Activated naive CD4-positive, alpha-beta T cell treated with anti-CD3 and anti-CD28 coated beads, Interleukin-2, amount 10 ng/mL, durations not matched to agents 7 days and 5 days (primary cell): ENCODE results near the gene BCLAF1.
A peak's percentile ranks its signal among the peaks of the same experiment; 100 is the strongest.

Experiments used
- CTCF ChIA-PET: fragments of 350-600 bp; sonication (Branson Sonifier 250); formaldehyde crosslinking; loops from one replicate; lab custom pipeline; 2021; ENCODE audit warnings: antibody characterized with exemption; lab: Charles Lee
- DNase-seq: peaks from one replicate; pipeline ENCODE4 v3.0.0-alpha.2; 2020
- H3K27ac Mint-ChIP-seq: one replicate; pipeline ENCODE4 v1.8.0; 2021; ENCODE audit warnings: mild to moderate bottlenecking, moderate library complexity, mixed read lengths
- H3K27me3 Mint-ChIP-seq: one replicate; pipeline ENCODE4 v1.8.0; 2021; ENCODE audit warnings: mild to moderate bottlenecking, mixed read lengths
- H3K36me3 Mint-ChIP-seq: one replicate; pipeline ENCODE4 v1.8.0; 2021; ENCODE audit warnings: mixed read lengths
- H3K4me1 Mint-ChIP-seq: one replicate; pipeline ENCODE4 v1.8.0; 2021; ENCODE audit warnings: mixed read lengths
- H3K4me3 Mint-ChIP-seq: one replicate; pipeline ENCODE4 v1.8.0; 2021; ENCODE audit warnings: mild to moderate bottlenecking, moderate library complexity, mixed read lengths
- H3K9me3 Mint-ChIP-seq: one replicate; pipeline ENCODE4 v1.8.0; 2021; ENCODE audit warnings: mixed read lengths

The BCLAF1 gene, protein sequence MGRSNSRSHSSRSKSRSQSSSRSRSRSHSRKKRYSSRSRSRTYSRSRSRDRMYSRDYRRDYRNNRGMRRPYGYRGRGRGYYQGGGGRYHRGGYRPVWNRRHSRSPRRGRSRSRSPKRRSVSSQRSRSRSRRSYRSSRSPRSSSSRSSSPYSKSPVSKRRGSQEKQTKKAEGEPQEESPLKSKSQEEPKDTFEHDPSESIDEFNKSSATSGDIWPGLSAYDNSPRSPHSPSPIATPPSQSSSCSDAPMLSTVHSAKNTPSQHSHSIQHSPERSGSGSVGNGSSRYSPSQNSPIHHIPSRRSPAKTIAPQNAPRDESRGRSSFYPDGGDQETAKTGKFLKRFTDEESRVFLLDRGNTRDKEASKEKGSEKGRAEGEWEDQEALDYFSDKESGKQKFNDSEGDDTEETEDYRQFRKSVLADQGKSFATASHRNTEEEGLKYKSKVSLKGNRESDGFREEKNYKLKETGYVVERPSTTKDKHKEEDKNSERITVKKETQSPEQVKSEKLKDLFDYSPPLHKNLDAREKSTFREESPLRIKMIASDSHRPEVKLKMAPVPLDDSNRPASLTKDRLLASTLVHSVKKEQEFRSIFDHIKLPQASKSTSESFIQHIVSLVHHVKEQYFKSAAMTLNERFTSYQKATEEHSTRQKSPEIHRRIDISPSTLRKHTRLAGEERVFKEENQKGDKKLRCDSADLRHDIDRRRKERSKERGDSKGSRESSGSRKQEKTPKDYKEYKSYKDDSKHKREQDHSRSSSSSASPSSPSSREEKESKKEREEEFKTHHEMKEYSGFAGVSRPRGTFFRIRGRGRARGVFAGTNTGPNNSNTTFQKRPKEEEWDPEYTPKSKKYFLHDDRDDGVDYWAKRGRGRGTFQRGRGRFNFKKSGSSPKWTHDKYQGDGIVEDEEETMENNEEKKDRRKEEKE

DNA sequence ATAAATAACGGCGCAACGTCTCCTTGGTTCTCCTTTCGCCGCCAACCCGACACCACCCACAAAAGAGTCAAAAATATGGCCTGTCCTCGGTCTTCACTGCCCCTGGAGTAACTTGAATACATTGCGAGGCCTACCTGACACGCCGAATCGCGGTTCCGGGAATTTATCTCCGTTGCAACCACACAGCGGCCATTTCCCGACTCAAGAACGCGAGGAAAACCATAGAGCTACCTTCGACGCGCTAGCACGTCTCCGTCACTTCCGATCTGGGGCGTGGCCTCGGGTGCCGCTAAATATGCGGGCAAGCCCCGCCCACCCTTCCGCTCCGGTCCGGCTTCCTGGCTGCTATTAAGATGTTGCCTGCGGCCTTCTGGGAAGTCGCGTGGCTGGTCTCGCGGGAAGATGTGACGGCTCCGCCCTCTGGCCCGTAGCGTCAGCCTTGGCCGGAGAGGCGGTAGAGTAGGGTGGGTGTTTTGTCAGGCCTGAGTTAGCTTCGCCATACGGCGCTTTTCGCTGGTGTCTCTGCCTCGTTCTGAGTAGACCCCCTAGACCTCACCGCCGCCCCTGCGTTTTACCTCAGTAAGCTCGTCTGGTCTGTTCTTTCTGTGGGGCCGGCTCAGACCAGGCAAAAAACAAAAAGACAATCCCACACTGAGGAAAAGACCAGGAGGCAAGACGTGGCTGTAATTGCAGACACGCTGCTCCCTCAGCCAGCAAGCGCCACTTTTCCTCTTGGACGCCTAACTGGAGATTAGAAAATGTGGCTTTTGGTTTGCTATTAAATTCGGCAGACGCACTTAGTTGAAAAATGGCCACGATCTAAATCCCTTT, at the start of gene BCLAF1:
Gene BCLAF1, minus strand, starts transcription at position 268 of the 831 bp plus-strand sequence. CDS start 9,980 bp downstream, outside the sequence.
- Mint-ChIP-seq H3K27me3 (no peaks in the 10 kb centered on the region), H3K4me3 (peak within 1 kb of the TSS; percentile 95), H3K4me1 (peaks cover 56% of the 10 kb centered on the region), H3K9me3 (no peaks in the 10 kb centered on the region), H3K27ac (peak within 1 kb of the TSS; percentile 100), H3K36me3 (peaks cover 31% of the 10 kb centered on the region)
- DNase-seq, result peak; percentile 99
- CTCF ChIA-PET, result interaction anchor here (0.7 to 1.4 kb wide), 3 partner anchors 9 to 703 kb away, joined by 3 to 4 read pairs (median 4); no protein-coding TSS in a partner anchor

DNA sequence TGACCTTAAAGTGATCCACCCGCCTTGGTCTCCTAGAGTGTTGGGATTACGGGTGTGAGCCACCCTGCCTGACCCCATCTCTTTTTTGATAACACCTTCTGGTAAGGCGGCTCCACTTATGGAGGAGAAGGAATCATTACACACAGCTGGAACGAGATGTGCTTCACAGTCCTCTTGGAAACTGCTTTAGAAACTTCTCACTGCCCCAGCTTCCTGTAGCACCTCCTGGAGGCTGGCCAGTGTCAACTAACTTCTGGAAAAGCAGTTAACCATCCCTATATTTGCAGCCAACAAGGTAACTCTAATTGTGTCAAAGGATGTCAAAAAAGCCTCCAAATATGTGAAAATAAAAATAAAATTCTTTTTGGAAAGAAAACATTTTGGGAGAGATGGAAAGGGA, 48.8 kb upstream of the BCLAF1 start:
- DNase-seq, result no peak
- Mint-ChIP-seq H3K9me3 (no peaks in the 10 kb centered on the region), H3K36me3 (no peaks in the 10 kb centered on the region), H3K4me3 (no peak overlapping the region), H3K4me1 (no peaks in the 10 kb centered on the region), H3K27me3 (peaks cover 10% of the 10 kb centered on the region), H3K27ac (no peak overlapping the region)
- CTCF ChIA-PET, result no interaction called here

DNA sequence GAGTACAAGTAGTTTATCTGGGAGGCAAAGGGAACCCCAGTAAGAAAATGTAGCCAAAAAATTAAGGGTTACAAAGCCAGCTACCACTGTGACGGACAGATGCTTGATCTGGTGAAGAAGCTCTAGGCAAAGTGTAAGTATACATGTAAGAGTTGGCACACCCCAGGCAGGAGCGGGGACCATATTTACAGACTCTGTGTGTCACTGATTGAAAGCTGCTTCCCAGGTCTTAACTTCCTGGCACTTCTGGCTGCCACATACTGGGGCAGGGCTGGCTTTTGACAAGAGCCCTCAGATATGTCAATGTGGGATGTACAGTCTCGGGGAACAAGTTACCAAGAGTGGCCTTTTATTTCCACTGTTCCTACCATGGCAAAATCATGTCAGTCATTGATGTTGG, 48.0 kb upstream of the BCLAF1 start:
- CTCF ChIA-PET, result interaction anchor here (0.8 kb wide), 1 partner anchor 11 kb away, joined by 3 read pairs; no protein-coding TSS in a partner anchor
- Mint-ChIP-seq H3K27me3 (peaks cover 10% of the 10 kb centered on the region), H3K4me1 (no peaks in the 10 kb centered on the region), H3K9me3 (no peaks in the 10 kb centered on the region), H3K36me3 (no peaks in the 10 kb centered on the region), H3K4me3 (no peak overlapping the region), H3K27ac (no peak overlapping the region)
- no peak for DNase-seq

DNA sequence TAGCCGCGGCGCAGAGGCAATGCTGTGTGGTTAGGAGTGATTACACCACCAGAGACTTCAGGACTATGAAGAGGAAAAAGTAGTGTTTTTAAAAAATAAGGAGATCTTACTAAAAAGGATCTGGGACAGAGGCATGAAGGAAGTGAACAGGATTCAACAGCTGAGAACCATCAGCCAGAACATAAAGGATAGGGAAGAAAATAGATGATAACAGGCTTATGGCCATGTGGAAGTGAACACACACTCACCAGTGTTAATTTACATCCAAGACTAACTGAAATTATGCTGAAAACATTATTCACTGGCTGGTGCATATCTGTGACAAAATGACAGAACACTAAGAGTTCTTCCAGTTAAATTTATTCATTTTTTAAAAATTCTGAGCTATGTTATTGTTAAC, 47.5 kb upstream of the BCLAF1 start:
- Mint-ChIP-seq H3K4me3 (no peak overlapping the region), H3K4me1 (no peaks in the 10 kb centered on the region), H3K27me3 (peaks cover 10% of the 10 kb centered on the region), H3K27ac (no peak overlapping the region), H3K9me3 (no peaks in the 10 kb centered on the region), H3K36me3 (no peaks in the 10 kb centered on the region)
- DNase-seq, result no peak
- CTCF ChIA-PET, result interaction anchor here (0.8 kb wide), 1 partner anchor 12 kb away, joined by 3 read pairs; no protein-coding TSS in a partner anchor

DNA sequence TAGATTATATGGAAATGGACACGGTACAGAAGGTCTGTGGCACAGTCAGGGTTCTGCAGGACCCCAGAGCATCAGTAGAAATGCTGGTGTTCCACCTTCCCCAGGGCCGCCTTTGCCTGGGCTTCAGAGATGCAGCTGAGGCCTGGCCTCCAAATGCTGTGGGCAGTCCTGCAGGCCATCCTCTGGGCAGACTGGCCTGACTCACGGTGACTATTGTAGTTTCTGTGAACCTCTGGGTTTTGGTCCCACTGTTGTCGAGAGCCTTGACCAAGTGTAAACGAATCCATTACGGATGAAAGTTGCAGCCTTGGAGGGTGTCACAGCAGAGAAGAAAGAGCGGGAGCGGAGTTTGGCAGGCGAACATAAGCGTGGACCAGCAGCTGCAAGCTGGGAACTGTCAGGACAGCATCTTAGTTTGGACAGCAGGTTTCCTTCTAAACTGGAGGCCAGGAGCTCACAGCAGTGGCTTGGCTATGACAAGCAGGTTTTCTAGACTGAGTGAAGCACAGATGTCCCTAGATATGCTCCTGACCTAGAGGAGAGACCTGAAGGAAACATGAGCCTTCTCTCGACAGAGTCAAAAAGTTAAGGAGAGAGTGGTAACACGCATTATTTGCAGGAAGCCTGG, 46.2 kb upstream of the BCLAF1 start:
- H3K36me3 Mint-ChIP-seq, result no peaks in the 10 kb centered on the region

DNA sequence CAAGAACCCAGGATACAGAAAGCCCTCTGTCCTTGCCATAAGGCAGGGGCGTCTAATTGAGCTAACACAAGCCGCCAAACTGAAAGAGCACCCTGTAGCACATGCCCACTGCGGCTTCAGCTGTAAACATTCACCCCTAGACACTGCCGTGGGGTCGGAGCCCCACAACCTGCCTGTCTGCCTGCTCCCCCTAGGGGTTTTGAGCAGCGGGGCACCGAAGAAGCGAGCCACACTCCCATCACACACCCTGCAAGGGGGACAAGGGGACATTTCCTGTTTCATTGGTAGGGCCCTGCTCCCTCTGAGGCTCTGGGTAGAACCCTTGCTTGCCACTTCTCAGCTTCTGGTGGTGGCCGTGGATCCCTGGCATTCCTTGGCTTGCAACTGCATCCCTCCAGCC, 45.2 kb upstream of the BCLAF1 start:
- Mint-ChIP-seq H3K9me3 (no peaks in the 10 kb centered on the region), H3K36me3 (no peaks in the 10 kb centered on the region), H3K27me3 (peaks cover 10% of the 10 kb centered on the region), H3K4me3 (no peak overlapping the region), H3K27ac (no peak overlapping the region), H3K4me1 (no peaks in the 10 kb centered on the region)
- peak; percentile 24 for DNase-seq
- CTCF ChIA-PET, result no interaction called here

More for the DNA sequence above, 46.2 kb upstream of the BCLAF1 start:
- H3K4me1 Mint-ChIP-seq, result no peaks in the 10 kb centered on the region
- no peak overlapping the region for H3K4me3 Mint-ChIP-seq
- CTCF ChIA-PET, result no interaction called here
- no peaks in the 10 kb centered on the region for H3K9me3 Mint-ChIP-seq
- H3K27ac Mint-ChIP-seq, result no peak overlapping the region
- no peak for DNase-seq
- H3K27me3 Mint-ChIP-seq, result peaks cover 10% of the 10 kb centered on the region

DNA sequence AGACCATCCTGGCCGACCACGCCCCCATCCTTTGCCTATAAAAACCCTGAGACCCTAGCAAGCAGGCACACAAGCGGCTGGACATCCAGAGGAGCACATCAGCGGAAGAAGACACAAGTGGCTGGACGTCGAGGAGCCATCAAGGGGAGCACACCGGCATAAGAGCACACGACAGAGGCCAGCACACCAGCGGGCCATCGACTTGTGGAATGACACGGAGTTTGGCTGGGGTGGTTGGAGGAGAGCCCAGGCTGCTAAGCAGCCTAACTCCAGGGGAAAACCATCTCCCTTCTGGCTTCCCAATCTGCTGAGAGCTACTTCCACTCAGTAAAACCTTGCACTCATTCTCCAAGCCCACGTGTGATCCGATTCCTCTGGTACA, 44.8 kb upstream of the BCLAF1 start:
- Mint-ChIP-seq H3K9me3 (no peaks in the 10 kb centered on the region), H3K27me3 (peaks cover 10% of the 10 kb centered on the region), H3K36me3 (no peaks in the 10 kb centered on the region), H3K4me3 (no peak overlapping the region), H3K27ac (no peak overlapping the region), H3K4me1 (no peaks in the 10 kb centered on the region)
- CTCF ChIA-PET, result no interaction called here
- no peak for DNase-seq

DNA sequence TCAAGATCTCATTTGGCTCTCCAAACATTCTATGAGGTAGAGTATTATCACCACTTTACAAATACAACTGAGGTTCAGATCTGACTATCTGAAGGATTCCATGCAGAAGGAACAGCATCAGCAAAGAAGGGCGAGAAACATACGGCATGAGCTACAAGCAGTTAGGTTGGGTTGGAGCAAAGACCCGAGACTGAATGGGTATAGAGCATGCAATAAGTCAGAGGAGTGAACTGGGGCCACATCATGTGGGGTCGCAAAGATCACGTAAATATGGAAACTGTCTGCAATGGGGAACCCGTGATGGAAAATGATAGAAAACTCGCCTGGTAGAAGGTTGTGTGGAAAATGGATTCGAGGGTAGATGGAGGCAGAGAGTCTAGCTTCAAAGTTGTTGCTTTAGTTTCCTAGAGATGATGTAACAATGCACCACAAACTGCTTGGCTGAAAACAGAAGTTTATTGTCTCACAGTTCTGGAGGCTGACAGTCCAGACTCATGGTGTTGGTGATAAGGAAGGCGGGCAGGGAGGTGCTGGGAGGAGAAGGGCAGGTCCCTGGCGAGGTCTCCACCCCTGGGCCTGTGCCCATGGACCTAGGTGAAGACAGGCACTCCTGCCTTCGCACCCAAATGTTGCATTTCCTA, 44.3 kb upstream of the BCLAF1 start:
- Mint-ChIP-seq H3K36me3 (no peaks in the 10 kb centered on the region), H3K27me3 (peaks cover 10% of the 10 kb centered on the region), H3K4me3 (no peak overlapping the region), H3K27ac (no peak overlapping the region), H3K9me3 (no peaks in the 10 kb centered on the region), H3K4me1 (no peaks in the 10 kb centered on the region)
- CTCF ChIA-PET, result interaction anchor here (0.6 kb wide), 1 partner anchor 16 kb away, joined by 3 read pairs; no protein-coding TSS in a partner anchor
- no peak for DNase-seq

DNA sequence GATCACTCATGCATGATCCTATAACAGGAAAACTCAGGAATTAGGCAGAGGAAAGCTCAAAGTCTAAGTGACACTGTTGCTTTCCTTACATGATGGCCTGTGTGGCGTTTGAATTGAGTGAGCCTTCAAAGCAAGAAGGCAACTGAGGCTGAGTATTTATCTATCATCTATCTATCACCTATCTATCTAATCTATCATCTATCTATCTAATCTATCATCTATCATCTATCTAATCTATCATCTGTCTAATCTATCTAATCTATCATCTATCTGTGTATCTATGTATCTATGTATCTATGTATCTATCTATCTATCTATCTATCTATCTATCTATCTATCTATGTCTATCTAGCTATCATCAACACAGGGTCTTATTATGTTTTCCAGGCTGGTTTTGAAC, 41.8 kb upstream of the BCLAF1 start:
- no peaks in the 10 kb centered on the region for H3K9me3 Mint-ChIP-seq
- H3K36me3 Mint-ChIP-seq, result no peaks in the 10 kb centered on the region
- CTCF ChIA-PET, result interaction anchor here (1.2 to 1.5 kb wide), 2 partner anchors 14 to 104 kb away, joined by 3 read pairs; no protein-coding TSS in a partner anchor
- peaks cover 10% of the 10 kb centered on the region for H3K27me3 Mint-ChIP-seq
- no peak for DNase-seq
- H3K27ac Mint-ChIP-seq, result no peak overlapping the region
- no peak overlapping the region for H3K4me3 Mint-ChIP-seq
- H3K4me1 Mint-ChIP-seq, result no peaks in the 10 kb centered on the region

DNA sequence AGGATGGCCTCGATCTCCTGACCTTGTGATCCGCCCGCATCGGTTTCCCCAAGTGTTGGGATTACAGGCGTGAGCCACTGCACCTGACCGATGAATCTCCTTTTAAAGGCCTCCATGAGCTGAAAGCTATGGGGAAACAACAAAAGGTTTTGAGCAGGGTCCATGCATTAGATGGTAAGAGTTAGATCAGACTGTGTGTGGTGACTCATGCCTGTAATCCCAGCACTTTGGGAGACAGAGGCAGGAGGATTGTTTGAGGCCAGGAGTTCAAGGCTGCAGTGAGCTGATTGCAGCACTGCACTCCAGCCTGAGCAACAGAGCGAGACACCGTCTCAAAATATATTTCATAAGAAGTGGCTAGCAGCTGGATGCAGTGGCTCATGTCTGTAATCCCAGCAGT, 41.0 kb upstream of the BCLAF1 start:
- Mint-ChIP-seq H3K36me3 (no peaks in the 10 kb centered on the region), H3K4me3 (no peak overlapping the region), H3K4me1 (no peaks in the 10 kb centered on the region), H3K9me3 (no peaks in the 10 kb centered on the region), H3K27ac (no peak overlapping the region), H3K27me3 (peaks cover 5% of the 10 kb centered on the region)
- no peak for DNase-seq
- CTCF ChIA-PET, result interaction anchor here (0.7 to 1.5 kb wide), 3 partner anchors 13 to 103 kb away, joined by 3 read pairs; no protein-coding TSS in a partner anchor

DNA sequence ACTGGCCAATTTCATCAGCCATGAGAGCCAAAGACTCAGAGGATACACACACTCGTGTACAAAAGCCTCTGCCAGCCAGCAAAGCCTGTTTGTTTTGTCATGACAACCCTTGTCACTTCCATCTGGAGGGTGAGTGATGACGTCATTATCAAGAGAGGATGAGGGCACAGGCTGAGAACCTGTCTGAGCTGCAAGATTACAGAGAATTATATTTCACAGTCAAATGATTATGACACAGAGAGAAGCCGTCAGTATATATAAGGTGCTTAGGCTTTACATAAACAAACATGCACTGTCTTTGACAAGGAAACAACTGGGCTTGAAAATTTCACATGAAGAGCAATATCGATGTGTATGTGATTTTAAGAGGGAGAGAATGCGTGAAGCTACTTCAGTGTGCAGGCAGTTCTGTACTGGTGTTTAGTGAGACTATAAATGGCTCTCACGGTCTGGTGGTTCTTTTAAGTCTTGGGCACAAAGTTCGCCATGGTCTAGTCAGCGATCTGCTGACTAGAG, 36.5 kb upstream of the BCLAF1 start:
- CTCF ChIA-PET, result interaction anchor here (1.0 to 2.2 kb wide), 2 partner anchors 8 to 100 kb away, joined by 3 to 10 read pairs; no protein-coding TSS in a partner anchor
- no peak overlapping the region for H3K27ac Mint-ChIP-seq
- H3K9me3 Mint-ChIP-seq, result no peaks in the 10 kb centered on the region
- DNase-seq, result no peak
- H3K36me3 Mint-ChIP-seq, result no peaks in the 10 kb centered on the region
- H3K4me3 Mint-ChIP-seq, result no peak overlapping the region
- H3K4me1 Mint-ChIP-seq, result no peaks in the 10 kb centered on the region
- peaks cover 6% of the 10 kb centered on the region for H3K27me3 Mint-ChIP-seq

DNA sequence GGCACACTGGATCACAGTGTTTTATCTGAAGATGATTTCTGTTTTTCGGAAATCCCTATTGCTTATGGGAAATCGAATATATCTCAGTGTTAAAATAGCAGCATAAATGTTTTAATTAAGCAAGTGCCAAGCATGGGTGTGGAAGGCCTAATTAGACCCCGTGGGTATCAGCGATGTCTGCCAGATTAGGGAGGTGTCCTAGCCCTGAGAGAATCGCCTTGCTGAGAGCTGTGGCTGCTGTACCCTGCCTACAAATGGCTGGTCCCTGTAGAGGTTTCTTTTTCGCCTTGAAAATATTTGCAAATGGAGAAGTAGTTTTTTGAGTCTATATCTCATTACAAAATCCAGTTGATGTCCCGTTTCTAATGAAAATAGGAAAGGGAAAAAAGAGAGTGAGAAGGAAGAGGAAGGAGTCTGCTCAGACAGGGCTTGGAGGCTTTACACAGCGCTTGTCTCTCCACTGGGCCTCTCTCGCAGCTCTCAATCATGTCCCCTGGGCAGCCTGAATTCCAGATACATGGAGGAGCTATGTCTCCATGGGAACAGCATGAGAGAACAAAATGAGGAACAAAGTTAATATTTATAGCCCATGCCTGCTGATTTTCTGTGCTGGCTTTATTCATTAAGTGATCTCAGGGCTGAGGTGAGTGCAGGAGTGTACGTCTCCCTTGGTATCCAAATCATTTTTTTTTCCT, 35.2 kb upstream of the BCLAF1 start:
- H3K36me3 Mint-ChIP-seq, result no peaks in the 10 kb centered on the region
- H3K9me3 Mint-ChIP-seq, result no peaks in the 10 kb centered on the region
- H3K4me3 Mint-ChIP-seq, result no peak overlapping the region
- DNase-seq, result no peak
- no peaks in the 10 kb centered on the region for H3K4me1 Mint-ChIP-seq
- H3K27me3 Mint-ChIP-seq, result peaks cover 6% of the 10 kb centered on the region
- H3K27ac Mint-ChIP-seq, result no peak overlapping the region
- CTCF ChIA-PET, result no interaction called here
